Measurements from ENCODE around the gene CCNJ.
A peak's percentile ranks its signal among the peaks of the same experiment; 100 is the strongest.

The CCNJ gene

GRCh38 chr10:96038476-96039387, 4.7 kb upstream of the CCNJ start (continued):
- no peak for TF ChIP-seq ZBTB10 (tag by site-specific recombination; IDR thresholded peaks at IDR 0.05)
- TF ChIP-seq ZXDB (tag by site-specific recombination; IDR thresholded peaks at IDR 0.05) = peak; percentile 58
- no peak for TF ChIP-seq ZNF423 (tag by site-specific recombination; IDR thresholded peaks at IDR 0.05)
- TF ChIP-seq ZNF121 (tag by site-specific recombination; IDR thresholded peaks at IDR 0.05) = no peak
- TF ChIP-seq OSR2 (tag by site-specific recombination; IDR thresholded peaks at IDR 0.05) = peak; percentile 50; the same call in 1 of the 2 replicates
- no peak for TF ChIP-seq ZNF600 (tag by site-specific recombination; IDR thresholded peaks at IDR 0.05)
- TF ChIP-seq HOXA7 (CRISPR knock-in tag; IDR thresholded peaks at IDR 0.05; ENCODE audit: borderline replicate concordance) = no peak
- no peak for TF ChIP-seq IKZF3 (tag by site-specific recombination; IDR thresholded peaks at IDR 0.05)
- no peak for TF ChIP-seq ZNF335 (tag by site-specific recombination; conservative IDR thresholded peaks at IDR 0.05)
- no peak for TF ChIP-seq ZSCAN16 (tag by site-specific recombination; IDR thresholded peaks at IDR 0.05)
- TF ChIP-seq ZNF214 (tag by site-specific recombination; IDR thresholded peaks at IDR 0.05; ENCODE audit: borderline replicate concordance) = no peak
- TF ChIP-seq, protein P1, sequence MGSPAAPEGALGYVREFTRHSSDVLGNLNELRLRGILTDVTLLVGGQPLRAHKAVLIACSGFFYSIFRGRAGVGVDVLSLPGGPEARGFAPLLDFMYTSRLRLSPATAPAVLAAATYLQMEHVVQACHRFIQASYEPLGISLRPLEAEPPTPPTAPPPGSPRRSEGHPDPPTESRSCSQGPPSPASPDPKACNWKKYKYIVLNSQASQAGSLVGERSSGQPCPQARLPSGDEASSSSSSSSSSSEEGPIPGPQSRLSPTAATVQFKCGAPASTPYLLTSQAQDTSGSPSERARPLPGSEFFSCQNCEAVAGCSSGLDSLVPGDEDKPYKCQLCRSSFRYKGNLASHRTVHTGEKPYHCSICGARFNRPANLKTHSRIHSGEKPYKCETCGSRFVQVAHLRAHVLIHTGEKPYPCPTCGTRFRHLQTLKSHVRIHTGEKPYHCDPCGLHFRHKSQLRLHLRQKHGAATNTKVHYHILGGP (tag by site-specific recombination; IDR thresholded peaks at IDR 0.05) = no peak
- TF ChIP-seq, protein P2, sequence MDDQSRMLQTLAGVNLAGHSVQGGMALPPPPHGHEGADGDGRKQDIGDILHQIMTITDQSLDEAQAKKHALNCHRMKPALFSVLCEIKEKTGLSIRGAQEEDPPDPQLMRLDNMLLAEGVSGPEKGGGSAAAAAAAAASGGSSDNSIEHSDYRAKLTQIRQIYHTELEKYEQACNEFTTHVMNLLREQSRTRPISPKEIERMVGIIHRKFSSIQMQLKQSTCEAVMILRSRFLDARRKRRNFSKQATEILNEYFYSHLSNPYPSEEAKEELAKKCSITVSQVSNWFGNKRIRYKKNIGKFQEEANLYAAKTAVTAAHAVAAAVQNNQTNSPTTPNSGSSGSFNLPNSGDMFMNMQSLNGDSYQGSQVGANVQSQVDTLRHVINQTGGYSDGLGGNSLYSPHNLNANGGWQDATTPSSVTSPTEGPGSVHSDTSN (CRISPR knock-in tag; IDR thresholded peaks at IDR 0.05) = no peak
- TF ChIP-seq ZFHX2 (tag by site-specific recombination; conservative IDR thresholded peaks at IDR 0.05) = peak; percentile 72
- peak; percentile 75; the same call in 1 of the 2 replicates for TF ChIP-seq EGR2 (tag by site-specific recombination; IDR thresholded peaks at IDR 0.05; ENCODE audit: low read depth)
- 0 out of 2 replicates have a peak, but pooled peaks have one; percentile 36 for TF ChIP-seq ZNF18 (tag by site-specific recombination; IDR thresholded peaks at IDR 0.05)
- peak; percentile 89 for TF ChIP-seq SCRT2 (tag by site-specific recombination; IDR thresholded peaks at IDR 0.05)
- no peak for TF ChIP-seq ZNF175 (tag by site-specific recombination; IDR thresholded peaks at IDR 0.05)
- 0 out of 2 replicates have a peak, but pooled peaks have one; percentile 25 for TF ChIP-seq SP7 (tag by site-specific recombination; IDR thresholded peaks at IDR 0.05)
- no peak; the same call in 1 of the 2 replicates for TF ChIP-seq ZBTB8A (tag by site-specific recombination; IDR thresholded peaks at IDR 0.05)
